Measurements from ENCODE around the gene GOLGA8A.
A peak's percentile ranks its signal among the peaks of the same experiment; 100 is the strongest.
"Not testable (repeated sequence)": the region's sequence is repeated elsewhere in the genome, so short reads cannot be mapped to it uniquely, and the experiment has no call there.

Gene GOLGA8A

GRCh38 chr15:34408973-34409372 is 28.6 kb downstream of the GOLGA8A start:
- not testable (repeated sequence) for DNase-seq

GRCh38 chr15:34403899-34404298 is 33.7 kb downstream of the GOLGA8A start:
- not testable (repeated sequence) for DNase-seq

- not testable (repeated sequence) for DNase-seq
These were observed 34.4 kb downstream of the GOLGA8A start for GRCh38 chr15:34403160-34403598.

- peak; percentile 7 for DNase-seq
These were observed 39.9 kb downstream of the GOLGA8A start for GRCh38 chr15:34397637-34398259.

GRCh38 chr15:34392981-34393380 is 44.6 kb downstream of the GOLGA8A start:
- not testable (repeated sequence) for DNase-seq

- not testable (repeated sequence) for DNase-seq
These were observed 48.0 kb downstream of the GOLGA8A start for GRCh38 chr15:34389594-34390086.
